ENCODE measurements around the gene SCYGR1. TPM values are rescaled to one million over a fixed set of nuclear protein-coding genes. Genes with fewer than 3 reads are reported as not detected.
"Not testable (repeated sequence)": the region's sequence is repeated elsewhere in the genome, so short reads cannot be mapped to it uniquely, and the experiment has no call there.

Gene SCYGR1
- polyA plus RNA-seq, 3 donors from 2014 or later = not detected

GRCh38 chr2:227390468-227391256 is 2.9 kb upstream of the SCYGR1 start:
- H3K4me3 Mint-ChIP-seq = no peak overlapping the region
- no peak for DNase-seq
- H3K27me3 Mint-ChIP-seq (ENCODE audit: low read depth in 3 of 3) = peaks cover 1 to 2% (median 2%) of the 10 kb centered on the region in 3 donors
- H3K36me3 Mint-ChIP-seq = no peaks in the 10 kb centered on the region
- H3K9me3 Mint-ChIP-seq = no peaks in the 10 kb centered on the region
- no peaks in the 10 kb centered on the region for H3K4me1 Mint-ChIP-seq
- H3K27ac Mint-ChIP-seq = no peak overlapping the region

- no peak for DNase-seq
- no peaks in the 10 kb centered on the region for H3K9me3 Mint-ChIP-seq
- H3K27me3 Mint-ChIP-seq (ENCODE audit: low read depth in 3 of 3) = peaks cover 1 to 2% (median 2%) of the 10 kb centered on the region in 3 donors
- no peaks in the 10 kb centered on the region for H3K4me1 Mint-ChIP-seq
- no peak overlapping the region for H3K4me3 Mint-ChIP-seq
- no peaks in the 10 kb centered on the region for H3K36me3 Mint-ChIP-seq
- H3K27ac Mint-ChIP-seq = no peak overlapping the region
Measured at GRCh38 chr2:227389661-227390060, 1.9 kb upstream of the SCYGR1 start.

- Mint-ChIP-seq H3K9me3 (no peaks in the 10 kb centered on the region), H3K4me1 (no peaks in the 10 kb centered on the region), H3K27me3 (ENCODE audit: low read depth in 3 of 3) (peaks cover 1 to 2% (median 2%) of the 10 kb centered on the region in 3 donors), H3K27ac (no peak overlapping the region), H3K4me3 (no peak overlapping the region), H3K36me3 (no peaks in the 10 kb centered on the region)
- no peak for DNase-seq
Measured at GRCh38 chr2:227389231-227389630, 1.5 kb upstream of the SCYGR1 start.

GRCh38 chr2:227388537-227389011 is 825 bp upstream of the SCYGR1 start:
- no peak overlapping the region for H3K4me3 Mint-ChIP-seq
- DNase-seq = no peak
- no peak overlapping the region for H3K27ac Mint-ChIP-seq
- H3K9me3 Mint-ChIP-seq = no peaks in the 10 kb centered on the region
- no peaks in the 10 kb centered on the region for H3K4me1 Mint-ChIP-seq
- H3K36me3 Mint-ChIP-seq = no peaks in the 10 kb centered on the region
- peaks cover 1 to 2% (median 2%) of the 10 kb centered on the region in 3 donors for H3K27me3 Mint-ChIP-seq (ENCODE audit: low read depth in 3 of 3)

GRCh38 chr2:227386630-227387029 is 1.1 kb downstream of the SCYGR1 start:
- DNase-seq = no peak
- Mint-ChIP-seq H3K27ac (no peak overlapping the region), H3K9me3 (no peaks in the 10 kb centered on the region), H3K27me3 (ENCODE audit: low read depth in 3 of 3) (peaks cover 2 to 8% (median 6%) of the 10 kb centered on the region in 3 donors), H3K4me3 (no peak overlapping the region), H3K4me1 (no peaks in the 10 kb centered on the region), H3K36me3 (no peaks in the 10 kb centered on the region)

- Mint-ChIP-seq H3K27me3 (ENCODE audit: low read depth in 3 of 3) (peaks cover 2 to 14% (median 6%) of the 10 kb centered on the region in 3 donors), H3K4me3 (no peak overlapping the region), H3K27ac (no peak overlapping the region), H3K4me1 (no peaks in the 10 kb centered on the region), H3K9me3 (no peaks in the 10 kb centered on the region), H3K36me3 (no peaks in the 10 kb centered on the region)
- DNase-seq = no peak
Measured at GRCh38 chr2:227383686-227384085, 4.1 kb downstream of the SCYGR1 start.

GRCh38 chr2:227382241-227382835 is 5.4 kb downstream of the SCYGR1 start:
- not testable (repeated sequence) for H3K27ac Mint-ChIP-seq, H3K4me3 Mint-ChIP-seq, DNase-seq, H3K36me3 Mint-ChIP-seq, H3K4me1 Mint-ChIP-seq, H3K9me3 Mint-ChIP-seq
- H3K27me3 Mint-ChIP-seq (ENCODE audit: low read depth in 3 of 3) = peaks cover 2 to 19% (median 8%) of the 10 kb centered on the region in 3 donors

GRCh38 chr2:227379095-227379494 is 8.7 kb downstream of the SCYGR1 start, which contains the start of gene TM4SF20:
Gene TM4SF20 (minus strand): TSS chr2:227379306. CDS start chr2:227379268, 38 bp downstream.
- H3K4me1 Mint-ChIP-seq = peaks cover 2 to 7% of the 10 kb centered on the region in 2 donors
- H3K27me3 Mint-ChIP-seq (ENCODE audit: low read depth in 3 of 3) = peaks cover 0 to 19% (median 8%) of the 10 kb centered on the region in 3 donors
- no peak within 1 kb of the TSS for H3K27ac Mint-ChIP-seq
- no peaks in the 10 kb centered on the region for H3K9me3 Mint-ChIP-seq
- H3K4me3 Mint-ChIP-seq = no peak within 1 kb of the TSS
- no peaks in the 10 kb centered on the region for H3K36me3 Mint-ChIP-seq
- DNase-seq = no peak

- no peaks in the 10 kb centered on the region for H3K9me3 Mint-ChIP-seq
Measured at GRCh38 chr2:227378371-227378782, 9.4 kb downstream of the SCYGR1 start.

GRCh38 chr2:227377467-227378351 is 10.0 kb downstream of the SCYGR1 start:
- H3K36me3 Mint-ChIP-seq = no peaks in the 10 kb centered on the region
- H3K27me3 Mint-ChIP-seq (ENCODE audit: low read depth in 3 of 3) = peaks cover 0 to 23% (median 8%) of the 10 kb centered on the region in 3 donors
- H3K27ac Mint-ChIP-seq = no peak overlapping the region
- peaks cover 5 to 7% of the 10 kb centered on the region in 2 donors for H3K4me1 Mint-ChIP-seq
- H3K9me3 Mint-ChIP-seq = no peaks in the 10 kb centered on the region
- no peak for DNase-seq
- H3K4me3 Mint-ChIP-seq = no peak overlapping the region

More at GRCh38 chr2:227378371-227378782, 9.4 kb downstream of the SCYGR1 start:
- Mint-ChIP-seq H3K36me3 (no peaks in the 10 kb centered on the region), H3K4me3 (no peak overlapping the region), H3K27me3 (ENCODE audit: low read depth in 3 of 3) (peaks cover 0 to 19% (median 8%) of the 10 kb centered on the region in 3 donors), H3K27ac (no peak overlapping the region), H3K4me1 (peaks cover 2 to 7% of the 10 kb centered on the region in 2 donors)
- DNase-seq = no peak

GRCh38 chr2:227376656-227377396 is 10.9 kb downstream of the SCYGR1 start:
- no peak overlapping the region for H3K4me3 Mint-ChIP-seq

GRCh38 chr2:227374158-227374557 is 13.6 kb downstream of the SCYGR1 start:
- Mint-ChIP-seq H3K4me3 (peak overlapping the region in 4 of 5 donors; percentile 23 to 40 (median 28)), H3K27me3 (ENCODE audit: low read depth in 3 of 3) (peaks cover 0 to 12% (median 3%) of the 10 kb centered on the region in 3 donors), H3K4me1 (peaks cover 5 to 7% of the 10 kb centered on the region in 2 donors), H3K36me3 (no peaks in the 10 kb centered on the region), H3K9me3 (no peaks in the 10 kb centered on the region), H3K27ac (no peak overlapping the region)
- DNase-seq = peak; percentile 39 to 46 (median 43)

More at GRCh38 chr2:227376656-227377396, 10.9 kb downstream of the SCYGR1 start:
- peaks cover 5 to 7% of the 10 kb centered on the region in 2 donors for H3K4me1 Mint-ChIP-seq
- H3K9me3 Mint-ChIP-seq = no peaks in the 10 kb centered on the region
- H3K27ac Mint-ChIP-seq = no peak overlapping the region
- no peak for DNase-seq
- no peaks in the 10 kb centered on the region for H3K36me3 Mint-ChIP-seq
- peaks cover 0 to 18% (median 5%) of the 10 kb centered on the region in 3 donors for H3K27me3 Mint-ChIP-seq (ENCODE audit: low read depth in 3 of 3)

GRCh38 chr2:227373389-227373788 is 14.4 kb downstream of the SCYGR1 start:
- peaks cover 0 to 12% (median under 1%) of the 10 kb centered on the region in 3 donors for H3K27me3 Mint-ChIP-seq (ENCODE audit: low read depth in 3 of 3)
- no peak for DNase-seq
- H3K4me3 Mint-ChIP-seq = no peak overlapping the region
- no peaks in the 10 kb centered on the region for H3K36me3 Mint-ChIP-seq
- H3K27ac Mint-ChIP-seq = no peak overlapping the region
- H3K4me1 Mint-ChIP-seq = peaks cover 5 to 7% of the 10 kb centered on the region in 2 donors
- no peaks in the 10 kb centered on the region for H3K9me3 Mint-ChIP-seq
